WTC11 (cell line): Measurements from ENCODE around the gene ADAM19.

Experiments used
- ATF6 ChIP-seq: sonication (generic); formaldehyde crosslinking; IDR thresholded peaks from 2 replicates; pipeline ENCODE4 v1.8.1; 2023; ENCODE audit warnings: mild to moderate bottlenecking, missing genetic modification reagents
- CREM ChIP-seq: sonication (generic); formaldehyde crosslinking; IDR thresholded peaks from 2 replicates; pipeline ENCODE4 v1.8.1; 2022; ENCODE audit warnings: mild to moderate bottlenecking, missing genetic modification reagents, moderate library complexity
- CTCF ChIP-seq: fragments of 200-600 bp; IDR thresholded peaks from 2 replicates; pipeline ENCODE4 v1.8.0; 2022; ENCODE audit warnings: antibody characterized with exemption
- NFYB ChIP-seq: sonication (generic); formaldehyde crosslinking; conservative IDR thresholded peaks from 2 replicates; pipeline ENCODE4 v1.8.0; 2022; ENCODE audit warnings: low read depth, missing genetic modification reagents
- STAT6 ChIP-seq: sonication (generic); formaldehyde crosslinking; conservative IDR thresholded peaks from 2 replicates; pipeline ENCODE4 v1.8.1; 2023; ENCODE audit warnings: mild to moderate bottlenecking, low read depth, missing genetic modification reagents, moderate library complexity
- TEAD1 ChIP-seq: sonication (generic); formaldehyde crosslinking; IDR thresholded peaks from 2 replicates; pipeline ENCODE4 v1.8.0; 2022; ENCODE audit warnings: mild to moderate bottlenecking, missing genetic modification reagents
- ZNF121 ChIP-seq: sonication (generic); formaldehyde crosslinking; IDR thresholded peaks from 2 replicates; pipeline ENCODE4 v1.8.0; 2023; ENCODE audit warnings: missing genetic modification reagents
- ZSCAN18 ChIP-seq: fragments of 250-450 bp; sonication (Bioruptor Pico); IDR thresholded peaks from 2 replicates; pipeline ENCODE4 v2.1.2; 2022; ENCODE audit warnings: mild to moderate bottlenecking, moderate library complexity

- no peak for TF ChIP-seq CTCF
- no peak for TF ChIP-seq NFYB
- no peak for TF ChIP-seq STAT6 (CRISPR knock-in tag)
- no peak for TF ChIP-seq CREM (CRISPR knock-in tag)
- no peak for TF ChIP-seq ZSCAN18 (CRISPR knock-in tag)
- TF ChIP-seq ZNF121 (CRISPR knock-in tag), result no peak
- no peak for TF ChIP-seq TEAD1
- TF ChIP-seq ATF6 (CRISPR knock-in tag), result no peak
Observed at GRCh38 chr5:157464519-157465171, 110.9 kb downstream of the ADAM19 start.
